HCT116 (cell line): ENCODE results near the gene BTNL2. TPM values are rescaled to one million over a fixed set of nuclear protein-coding genes. Genes with fewer than 3 reads are reported as not detected.

ENCODE experiments used
- ATAC-seq: fragments of 200-7000 bp; cut with Tn5 transposase; 2 replicates; pipeline ENCODE4 v1.9.1; 2020; ENCODE audit warnings: mild to moderate bottlenecking, moderate library complexity
- BruUV-seq: library from RNA; stranded (reverse); fragments of 400-500 nt; replicated peaks from 2 replicates; lab custom pipeline; 2021; lab: Mats Ljungman, UMichigan
- CTCF ChIA-PET: fragments of 300-600 bp; sonication (Branson Sonifier 250); formaldehyde crosslinking; loops from one replicate; lab custom pipeline; 2021; ENCODE audit warnings: antibody characterized with exemption; lab: Charles Lee
- POLR2A ChIA-PET: fragments of 300-600, 350-600 bp; sonication (Branson Sonifier 250); formaldehyde crosslinking; loops from one replicate; lab custom pipeline; 2021; ENCODE audit warnings: antibody characterized with exemption; lab: Charles Lee
- RAD21 ChIA-PET, 2 experiments: fragments of 300-600 bp; sonication (Branson Sonifier 250); formaldehyde crosslinking; loops; one replicate each; lab custom pipeline; 2023; ENCODE audit warnings: low total read pairs in 2 of 2; ENCODE audit not compliant: uncharacterized antibody in 2 of 2, unreplicated experiment in 2 of 2, low non-redundant PET in 1 of 2; lab: Charles Lee
- DNase-seq: peaks from one replicate; pipeline ENCODE4 v3.0.0-alpha.2; 2010; ENCODE audit warnings: low read depth, low spot score
- H2AFZ ChIP-seq: fragments of 200-600 bp; shearing (Covaris generic), sonication (generic); 2 replicates; pipeline ENCODE4 v1.6.1; 2017; ENCODE audit warnings: low read depth, mixed run types, mixed read lengths, antibody characterized with exemption, low read length; ENCODE audit not compliant: poor library complexity, severe bottlenecking
- H3K27ac ChIP-seq: 2 replicates; pipeline ENCODE4 v1.5.1; 2012; ENCODE audit warnings: low read depth, low read length
- H3K27me3 ChIP-seq: fragments of 200-600 bp; sonication (generic); 2 replicates; pipeline ENCODE4 v1.6.1; 2016; ENCODE audit warnings: mixed run types, low read length, mixed read lengths; ENCODE audit not compliant: insufficient read depth
- H3K36me3 ChIP-seq, 2 experiments: fragments of 200-500 bp in 1 of 2; fragments of 200-600 bp in 1 of 2; sonication (Bioruptor generic) in 1 of 2; sonication (generic) in 1 of 2; 2 replicates each; pipeline versions ENCODE4 v1.5.1 to v1.6.1; 2014 to 2016; ENCODE audit warnings: low read length in 2 of 2, inconsistent platforms in 1 of 2, mixed read lengths in 1 of 2, mixed run types in 1 of 2; ENCODE audit not compliant: insufficient read depth in 2 of 2, control insufficient read depth in 1 of 2
- H3K4me1 ChIP-seq, 2 experiments: fragments of 200-600 bp in 1 of 2; sonication (generic) in 1 of 2; 2 replicates each; pipeline versions ENCODE4 v1.5.1 to v1.6.1; 2012 to 2017; ENCODE audit warnings: low read length in 2 of 2, inconsistent platforms in 1 of 2, mild to moderate bottlenecking in 1 of 2, mixed read lengths in 1 of 2, mixed run types in 1 of 2, moderate library complexity in 1 of 2; ENCODE audit not compliant: insufficient read depth in 2 of 2, control insufficient read depth in 1 of 2
- H3K4me2 ChIP-seq: fragments of 200-600 bp; sonication (generic); 2 replicates; pipeline ENCODE4 v1.6.1; 2017; ENCODE audit warnings: mixed run types, low read length, mixed read lengths
- H3K4me3 ChIP-seq, 2 experiments: fragments of 200-600 bp in 1 of 2; sonication (generic) in 1 of 2; replicated peaks in 1 of 2; 2 replicates each; pipeline ENCODE4 v1.5.1; 2011 to 2016; ENCODE audit warnings: low read length in 2 of 2, control low read depth in 1 of 2, low read depth in 1 of 2, mild to moderate bottlenecking in 1 of 2, mixed read lengths in 1 of 2, mixed run types in 1 of 2
- H3K79me2 ChIP-seq: fragments of 200-600 bp; sonication (generic); 2 replicates; pipeline ENCODE4 v1.6.1; 2017; ENCODE audit warnings: mild to moderate bottlenecking, mixed run types, low read length, moderate library complexity, mixed read lengths; ENCODE audit not compliant: insufficient read depth
- H3K9ac ChIP-seq: fragments of 200-600 bp; sonication (generic); 2 replicates; pipeline ENCODE4 v1.6.1; 2016; ENCODE audit warnings: low read length, mixed read lengths
- H3K9me2 ChIP-seq: fragments of 200-600 bp; sonication (generic), shearing (Covaris generic); 2 replicates; pipeline ENCODE4 v1.6.1; 2017; ENCODE audit warnings: mixed run types, mild to moderate bottlenecking, moderate library complexity; ENCODE audit not compliant: insufficient read depth
- H3K9me3 ChIP-seq, 2 experiments: fragments of 200-500 bp in 1 of 2; fragments of 200-600 bp in 1 of 2; sonication (Bioruptor generic) in 1 of 2; sonication (generic) in 1 of 2; 2 replicates each; pipeline ENCODE4 v1.6.1; 2014 to 2017; ENCODE audit warnings: low read length in 2 of 2, mixed read lengths in 2 of 2, inconsistent platforms in 1 of 2, low read depth in 1 of 2, mild to moderate bottlenecking in 1 of 2, mixed run types in 1 of 2, moderate library complexity in 1 of 2; ENCODE audit not compliant: control insufficient read depth in 1 of 2, insufficient read depth in 1 of 2
- H4K20me1 ChIP-seq: fragments of 200-600 bp; sonication (generic), shearing (Covaris generic); 2 replicates; pipeline ENCODE4 v1.6.1; 2017; ENCODE audit warnings: mixed run types, mild to moderate bottlenecking, moderate library complexity; ENCODE audit not compliant: insufficient read depth
- ATF3 ChIP-seq: IDR thresholded peaks from 2 replicates; pipeline ENCODE4 v1.6.1; 2012
- CEBPB ChIP-seq: IDR thresholded peaks from 2 replicates; pipeline ENCODE4 v1.6.1; 2012; ENCODE audit warnings: low read depth
- CTCF ChIP-seq, 3 experiments: fragments of 200-600 bp in 1 of 3; sonication (generic) in 1 of 3; IDR thresholded peaks in 2 of 3; conservative IDR thresholded peaks in 1 of 3; 2 replicates each; pipeline ENCODE4 v1.5.1; 2012 to 2017; ENCODE audit warnings: low read depth in 2 of 3, low read length in 2 of 3, antibody characterized with exemption in 1 of 3, borderline replicate concordance in 1 of 3, control low read depth in 1 of 3, mild to moderate bottlenecking in 1 of 3, mixed read lengths in 1 of 3, mixed run types in 1 of 3, moderate library complexity in 1 of 3; ENCODE audit not compliant: insufficient read depth in 1 of 3
- ELF1 ChIP-seq: IDR thresholded peaks from 2 replicates; pipeline ENCODE4 v1.6.1; 2012; ENCODE audit warnings: low read depth, borderline replicate concordance
- EZH2phosphoT487 ChIP-seq: fragments of 200-600 bp; IDR thresholded peaks from 2 replicates; pipeline ENCODE4 v1.6.1; 2018; ENCODE audit warnings: antibody characterized with exemption, borderline replicate concordance
- FOSL1 ChIP-seq: IDR thresholded peaks from 2 replicates; pipeline ENCODE4 v1.6.1; 2012; ENCODE audit warnings: low read depth
- JUND ChIP-seq: IDR thresholded peaks from 2 replicates; pipeline ENCODE4 v1.6.1; 2012
- POLR2A ChIP-seq: IDR thresholded peaks from 2 replicates; pipeline ENCODE4 v1.7.0; 2011; ENCODE audit warnings: borderline replicate concordance; ENCODE audit not compliant: insufficient read depth, insufficient read length; ENCODE audit errors: extremely low read depth
- RAD21 ChIP-seq: IDR thresholded peaks from 2 replicates; pipeline ENCODE4 v1.6.1; 2012; ENCODE audit warnings: low read depth, mild to moderate bottlenecking
- YY1 ChIP-seq: IDR thresholded peaks from 2 replicates; pipeline ENCODE4 v1.6.1; 2011; ENCODE audit warnings: low read length, low read depth, moderate library complexity, mild to moderate bottlenecking; ENCODE audit not compliant: insufficient replicate concordance; ENCODE audit errors: extremely low read depth
- ZFX ChIP-seq: fragments of 450-650 bp; IDR thresholded peaks from 2 replicates; pipeline ENCODE4 v1.6.1; 2017
- intact Hi-C: fragments of 100-400 bp; cut with micrococcal nuclease; formaldehyde crosslinking; loops from 2 replicates; pipeline ENCODE4 v1.10.0; 2022
- total RNA-seq: library from RNA; stranded (reverse); gene quantifications from one replicate; pipeline ENCODE4 v1.2.1, GENCODE V29; 2021; ENCODE audit not compliant: unreplicated experiment

Gene BTNL2
- total RNA-seq, 1 experiment from 2014 or later: not detected

- Histone ChIP-seq H3K4me2 (no peak overlapping the region), H3K36me3 (no peaks in the 10 kb centered on the region), H3K4me1 (no peaks in the 10 kb centered on the region), H3K4me3 (no peak overlapping the region), H3K9me3 (no peaks in the 10 kb centered on the region), H4K20me1 (no peaks in the 10 kb centered on the region), H3K9ac (no peak overlapping the region), H3K9me2 (no peaks in the 10 kb centered on the region), H3K27ac (no peak overlapping the region), H3K79me2 (no peaks in the 10 kb centered on the region), H3K27me3 (0 out of 2 replicates have a peak, but pooled peaks cover 6% of the 10 kb centered on the region), H2AFZ (no peak overlapping the region)
- ChIA-PET POLR2A (no interaction called here), CTCF (interaction anchor here (0.6 to 2.3 kb wide), 6 partner anchors 11 to 443 kb away, joined by 3 to 9 read pairs (median 6); no protein-coding TSS in a partner anchor), RAD21 (no interaction called here)
- no peak for ATAC-seq
- DNase-seq: no peak
- intact Hi-C loops: no loop called here
- no TSS peak for BruUV-seq
- TF ChIP-seq FOSL1 (no peak), JUND (no peak), ELF1 (no peak), CTCF (IDR thresholded peaks at IDR 0.05 in 2 of 3, conservative IDR thresholded peaks at IDR 0.05 in 1 of 3; ENCODE audit: borderline replicate concordance in 1 of 3, insufficient read depth in 1 of 3, low read depth in 2 of 3, low read length in 2 of 3) (no peak), CEBPB (no peak), EZH2phosphoT487 (no peak), RAD21 (no peak), YY1 (no peak), ZFX (no peak), ATF3 (no peak), POLR2A (no peak)
These were observed 17.8 kb upstream of the BTNL2 start for GRCh38 chr6:32424589-32425300.
